GM21528 (cell line): Measurements from ENCODE around the gene THRB.

Experiments used
- ATAC-seq: cut with Tn5 transposase; IDR thresholded peaks from one replicate; pipeline ENCODE4 v1.9.1; 2021; ENCODE audit warnings: mild to moderate bottlenecking, moderate library complexity; ENCODE audit not compliant: unreplicated experiment, low FRiP score

THRB gene

DNA sequence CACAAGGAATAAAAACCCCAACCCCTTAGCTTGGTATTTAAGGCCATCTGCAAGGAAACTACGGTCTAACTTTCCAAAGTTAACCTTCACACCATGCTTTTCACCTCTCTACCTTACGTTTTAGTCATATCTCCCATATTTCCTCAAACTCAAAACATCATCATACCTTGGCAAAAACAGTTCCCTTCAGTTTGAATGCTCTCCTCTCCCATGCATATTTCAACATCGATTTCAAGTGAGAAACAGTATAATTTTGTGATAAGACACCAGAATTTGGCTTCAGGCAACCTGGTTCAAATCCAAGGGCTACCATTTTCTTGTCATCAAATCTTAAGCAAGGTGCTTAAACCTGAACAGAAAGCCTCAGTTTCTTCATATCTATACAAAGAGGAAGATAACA, 108.2 kb downstream of the THRB start:
- ATAC-seq, result no peak

DNA sequence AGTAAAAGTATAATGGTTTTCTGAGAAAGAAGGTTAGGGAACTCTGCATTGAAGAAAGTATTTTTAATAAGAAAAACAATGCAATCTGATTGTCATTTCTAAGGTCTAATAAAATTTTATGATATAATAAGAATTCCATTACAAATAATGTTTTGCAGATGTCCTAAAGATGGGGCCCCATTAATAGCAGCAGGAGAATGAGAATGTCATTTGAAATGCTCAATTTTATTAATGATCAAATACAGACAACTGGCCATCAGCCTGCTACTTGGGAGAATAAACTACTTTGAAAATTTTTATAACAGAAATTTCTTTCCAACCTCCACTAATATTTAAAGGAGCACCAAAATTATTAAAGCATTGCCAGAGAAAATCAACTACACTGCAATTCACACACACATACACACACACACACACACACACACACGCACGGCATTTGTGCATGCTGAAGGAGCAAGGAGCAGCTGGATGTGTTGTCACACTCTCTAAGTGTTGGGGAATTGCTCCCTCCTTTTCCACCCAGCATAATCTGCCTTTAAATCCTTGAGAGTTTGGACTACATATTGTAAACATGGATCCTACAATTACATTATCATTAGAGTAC, 109.5 kb downstream of the THRB start:
- no peak for ATAC-seq

DNA sequence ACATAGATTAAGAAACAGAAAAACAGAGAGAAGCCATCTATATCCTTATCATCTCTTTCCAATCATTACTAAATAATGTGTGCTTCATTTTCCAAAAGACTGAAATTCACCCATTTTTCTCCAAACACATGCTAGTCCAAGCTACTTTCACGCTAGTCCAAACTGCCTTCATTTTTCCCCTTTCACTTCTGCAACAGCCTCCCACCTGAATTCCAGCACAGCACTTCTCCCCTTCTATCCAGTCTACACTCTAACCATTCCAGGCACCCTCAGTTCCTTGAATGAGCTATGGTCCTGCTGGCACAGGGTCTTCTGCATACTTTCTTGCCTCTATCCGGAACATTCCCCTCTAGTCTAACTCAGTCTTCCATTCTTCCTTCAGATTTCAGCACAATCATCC, 112.0 kb downstream of the THRB start:
- no peak for ATAC-seq

DNA sequence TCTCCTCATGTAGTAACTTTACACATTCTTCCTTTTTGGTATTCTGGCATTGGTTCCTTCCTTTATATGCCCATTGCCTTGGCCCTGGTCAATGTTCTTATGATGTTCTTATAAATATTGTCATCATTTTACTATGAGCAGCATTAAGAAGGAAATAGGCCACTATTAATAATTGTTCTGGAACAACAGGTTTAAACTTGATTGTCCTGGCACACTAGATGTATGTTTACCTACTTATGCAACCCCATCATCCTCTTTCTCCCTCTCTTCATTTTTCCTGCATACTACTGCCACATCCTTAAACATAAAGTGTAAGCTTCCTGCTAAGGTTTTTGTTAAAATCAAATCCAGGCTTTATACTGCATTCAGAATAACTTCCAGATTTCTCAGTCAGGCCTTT, 114.7 kb downstream of the THRB start:
- no peak for ATAC-seq

DNA sequence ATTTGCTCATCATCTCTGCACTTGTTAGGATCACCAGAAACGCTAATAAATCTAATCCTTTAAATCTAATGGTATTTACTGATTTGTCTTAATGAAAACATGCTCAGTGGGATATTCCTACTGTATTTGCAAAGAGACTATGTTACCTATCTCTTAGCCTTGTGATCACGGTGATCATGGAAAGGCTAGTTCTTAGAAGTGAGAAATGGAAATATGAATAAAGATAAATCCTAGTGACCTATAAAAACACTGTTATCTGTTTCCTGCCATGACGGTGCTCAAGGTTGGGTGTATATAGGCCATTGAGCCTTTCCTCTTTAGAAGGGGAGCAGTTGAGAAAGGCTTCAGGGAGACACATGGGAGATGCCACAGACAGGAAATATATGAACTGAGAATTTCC, 116.3 kb downstream of the THRB start:
- ATAC-seq, result no peak

DNA sequence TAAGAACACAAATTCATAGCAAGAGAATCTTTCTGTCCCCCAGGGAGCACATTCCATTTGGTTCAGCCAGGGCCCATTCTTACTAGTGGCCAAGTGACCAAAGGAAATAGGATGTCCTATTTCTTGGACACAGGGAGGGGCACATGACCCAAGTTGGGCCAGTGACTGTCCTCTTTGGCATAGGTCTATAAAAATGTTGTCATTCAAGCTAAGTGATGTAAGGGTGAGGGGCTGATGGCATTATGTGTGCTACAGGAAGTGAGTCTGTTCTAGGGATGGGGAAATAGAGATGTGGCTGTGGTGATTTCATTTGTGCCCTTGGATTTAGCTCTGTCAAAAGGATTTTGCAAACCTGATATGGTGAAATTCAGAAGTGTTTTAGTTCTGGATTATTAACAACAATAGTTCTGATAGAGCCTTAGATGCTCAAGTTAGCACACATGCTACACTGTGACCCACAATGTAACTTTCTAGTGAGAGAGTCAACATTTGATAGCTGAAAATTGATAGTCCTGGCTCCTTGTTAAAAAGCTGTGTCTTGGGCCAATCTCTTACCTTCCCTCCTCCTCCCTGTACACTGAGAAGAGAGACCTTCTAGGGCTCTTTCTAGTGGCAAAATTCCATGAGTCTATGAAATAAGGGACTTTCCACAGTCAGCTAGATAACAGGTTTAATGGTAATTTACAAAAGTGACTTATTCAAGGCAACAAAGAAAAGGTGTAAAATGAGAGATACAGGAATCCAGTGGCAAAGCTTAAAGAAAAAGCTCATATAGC, 117.2 kb downstream of the THRB start:
- ATAC-seq, result no peak

DNA sequence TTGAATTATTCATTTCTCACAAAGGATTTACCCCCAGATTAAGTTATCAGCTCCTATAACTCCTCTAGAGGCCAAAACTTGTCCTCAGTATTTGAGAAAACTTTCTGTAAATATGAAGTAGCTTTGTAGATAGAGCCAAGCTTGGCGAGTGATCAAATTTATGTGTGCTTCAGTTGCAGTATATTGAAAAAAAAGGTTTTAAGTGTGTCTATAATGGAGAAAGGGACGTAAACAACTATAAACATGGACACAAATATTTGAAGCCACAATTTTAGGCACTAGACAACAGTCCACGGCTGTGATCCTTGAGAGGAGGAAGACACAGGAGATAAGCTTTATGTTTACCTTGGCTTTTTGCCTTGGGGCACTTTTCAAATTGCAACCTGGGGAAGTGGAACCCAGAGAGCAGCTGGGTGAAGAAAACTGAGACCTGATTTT, 118.7 kb downstream of the THRB start:
- no peak for ATAC-seq

DNA sequence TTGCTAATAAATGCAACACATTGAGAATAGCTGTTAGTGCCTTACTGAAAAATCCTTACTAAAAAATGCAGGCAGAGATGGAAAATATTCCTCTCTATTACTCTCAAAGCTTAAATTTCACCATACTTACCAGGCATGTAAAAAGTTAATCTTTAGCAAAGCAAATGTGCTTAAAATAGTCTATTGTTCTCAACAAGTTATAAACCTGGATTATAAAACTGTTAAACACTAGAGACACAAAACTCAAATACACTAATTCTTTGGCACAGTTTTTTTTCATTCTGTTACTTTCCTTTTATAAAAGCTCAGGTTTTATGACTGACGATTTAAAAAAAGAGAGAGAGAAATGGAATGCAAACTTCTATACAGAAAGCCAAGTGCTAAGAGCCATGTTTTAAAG, 119.8 kb downstream of the THRB start:
- no peak for ATAC-seq

DNA sequence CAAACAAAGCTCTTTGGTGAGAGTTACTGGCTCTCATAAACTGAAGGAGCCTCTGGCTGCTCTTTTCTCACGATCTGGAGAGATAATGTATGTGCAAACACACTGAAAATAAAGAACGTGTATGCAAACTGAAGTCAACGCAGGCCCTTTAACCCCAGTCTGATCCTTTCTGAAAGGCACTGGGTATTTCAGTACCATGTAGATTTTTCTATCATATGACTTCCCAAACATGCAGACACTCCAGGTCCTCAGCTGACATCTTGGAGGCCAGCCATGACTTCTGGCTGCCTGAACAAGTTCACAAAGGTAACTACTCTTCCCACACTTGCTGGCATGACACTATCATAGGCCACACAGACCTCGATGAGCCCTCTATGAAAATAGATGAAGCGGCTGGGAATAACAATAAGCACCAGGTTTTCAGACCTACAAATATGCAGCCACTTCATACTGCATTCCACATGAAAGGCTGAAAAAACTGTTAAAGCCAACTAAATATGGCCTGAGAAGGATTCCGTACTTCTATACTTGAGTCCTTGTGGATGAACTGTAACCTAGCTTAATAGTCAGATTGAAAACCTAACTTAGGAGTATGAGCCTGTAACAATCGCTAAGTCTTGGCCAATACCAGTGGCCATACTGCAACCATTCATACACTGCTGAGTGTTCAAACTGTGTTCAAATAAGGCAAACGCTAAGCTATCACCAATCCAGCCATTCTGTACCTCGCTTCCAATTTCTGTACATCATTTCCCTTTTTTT, 121.3 kb downstream of the THRB start:
- no peak for ATAC-seq

DNA sequence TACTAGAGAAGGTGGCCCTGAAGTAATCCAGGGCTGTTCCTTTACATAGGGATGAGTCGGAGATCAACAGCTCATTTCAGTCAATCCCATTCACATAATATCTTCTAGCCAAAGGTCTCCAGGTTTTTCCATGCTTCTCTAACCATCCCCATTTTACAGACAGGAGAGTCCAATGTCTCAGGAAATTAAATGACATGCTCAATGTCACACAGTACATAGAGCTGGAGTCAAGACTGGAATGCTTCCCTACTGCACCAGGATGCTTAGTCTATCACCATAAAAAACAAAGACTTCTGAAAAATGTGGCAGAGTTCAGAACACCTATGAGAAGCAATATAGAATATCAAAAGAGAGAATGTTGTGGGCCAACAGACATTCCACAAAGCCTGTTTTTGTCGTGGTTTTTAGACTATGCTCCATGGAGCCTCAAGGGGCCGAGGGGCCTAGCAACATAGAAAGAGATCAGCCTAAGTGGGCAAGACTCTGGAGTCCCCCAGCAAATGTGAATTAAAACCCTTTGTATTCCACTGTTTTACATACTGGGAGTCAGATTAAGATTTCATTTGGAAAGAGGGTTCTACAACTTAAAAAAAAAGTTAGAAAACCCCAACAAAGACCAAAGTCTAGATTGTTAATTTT, 122.0 kb downstream of the THRB start:
- ATAC-seq, result no peak

DNA sequence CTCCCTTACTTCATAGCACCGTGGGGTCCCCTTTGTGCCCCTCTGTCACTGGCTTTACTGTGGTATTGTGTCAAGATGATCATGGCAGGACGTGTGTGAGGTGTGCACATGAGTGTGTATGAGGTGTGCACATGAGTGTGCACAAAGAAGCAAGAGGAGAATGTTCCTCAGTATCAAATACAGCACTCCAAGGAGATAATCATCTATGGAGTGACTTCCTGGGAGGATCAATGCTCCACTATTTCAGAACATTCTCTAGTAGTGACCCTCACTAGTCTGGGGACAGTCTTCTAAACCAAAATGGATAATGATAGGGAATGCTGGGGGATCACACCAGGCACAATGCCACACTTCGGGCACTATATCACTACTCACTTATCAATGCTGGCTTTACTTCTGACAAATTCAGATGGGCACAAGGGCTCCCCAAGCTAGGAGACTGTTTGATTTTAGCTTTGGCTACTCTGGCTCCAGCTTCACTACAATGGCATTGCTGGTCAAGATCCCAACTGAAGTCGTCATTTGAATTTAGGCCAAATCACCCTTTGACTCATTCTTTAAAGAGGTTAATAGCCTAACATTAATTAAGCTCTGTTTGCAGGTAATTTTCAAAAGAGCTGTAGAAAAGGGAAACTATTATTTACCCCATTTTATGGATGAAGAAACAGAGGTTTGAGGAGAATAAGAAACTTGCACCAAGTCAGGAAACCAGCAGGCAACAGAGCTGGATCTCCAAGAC, 124.1 kb downstream of the THRB start:
- ATAC-seq, result no peak

DNA sequence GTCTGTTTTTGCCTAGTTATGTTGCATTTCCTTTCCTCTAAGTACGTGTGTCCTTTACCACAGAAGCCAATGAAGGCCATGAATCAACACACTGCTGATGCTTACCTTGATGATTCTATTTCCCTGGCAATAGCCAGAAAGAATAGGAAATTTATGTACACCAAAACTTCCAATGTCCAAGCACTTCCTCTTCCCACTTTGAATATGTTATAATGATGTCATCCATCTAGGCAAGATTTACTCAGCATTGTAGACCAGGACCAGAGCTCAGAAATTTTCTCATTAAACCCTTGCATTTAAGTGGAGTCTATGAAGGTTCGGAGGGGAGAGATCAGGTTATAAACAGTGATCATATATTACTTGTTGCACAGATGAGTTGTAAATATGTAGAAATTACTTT, 126.0 kb downstream of the THRB start:
- no peak for ATAC-seq

DNA sequence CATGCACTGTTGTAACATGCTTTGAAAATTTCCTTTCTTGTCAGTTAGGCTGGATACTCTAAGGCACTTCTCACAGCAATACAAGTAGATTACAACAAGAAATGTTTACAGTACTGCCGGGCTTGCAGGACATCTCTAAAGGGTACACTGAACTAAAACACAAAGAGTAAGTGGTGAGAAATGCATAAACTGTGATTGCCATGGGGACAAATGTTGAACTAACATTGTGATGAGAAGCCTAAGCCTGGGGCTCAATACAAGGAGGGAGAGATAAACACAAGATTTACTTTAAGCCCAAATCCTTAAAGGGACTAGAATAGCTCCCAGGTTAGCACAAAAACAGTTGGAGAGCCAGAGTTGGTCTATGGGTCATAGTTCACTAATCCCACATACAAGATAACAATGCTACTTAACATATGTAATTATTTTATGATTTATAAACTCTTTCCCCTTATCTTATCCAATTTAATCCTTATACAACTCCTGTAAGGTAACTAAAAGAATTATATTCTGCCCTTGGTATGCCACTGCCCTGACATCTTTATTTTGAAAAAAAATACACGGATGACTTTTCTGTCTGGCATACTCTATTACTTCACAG, 126.9 kb downstream of the THRB start:
- ATAC-seq, result no peak

DNA sequence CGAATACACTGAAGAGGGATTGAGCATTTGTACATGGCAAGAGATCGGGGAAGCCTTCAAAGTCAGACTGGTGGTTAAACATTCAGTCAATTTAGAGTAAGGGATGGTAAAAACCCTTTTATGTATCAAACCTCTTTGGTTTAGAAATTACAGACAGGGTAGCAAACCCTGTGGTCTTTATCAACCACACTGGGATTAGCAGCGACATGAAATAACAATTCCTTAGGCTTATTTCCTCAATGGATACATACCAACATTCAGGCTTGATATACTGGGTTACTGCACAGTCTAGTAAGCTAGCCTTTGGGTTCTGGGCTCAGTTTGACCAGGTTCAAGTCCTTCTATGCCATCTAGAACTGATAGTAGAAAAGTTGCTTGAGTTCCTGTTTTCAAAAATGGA, 127.4 kb downstream of the THRB start:
- no peak for ATAC-seq

DNA sequence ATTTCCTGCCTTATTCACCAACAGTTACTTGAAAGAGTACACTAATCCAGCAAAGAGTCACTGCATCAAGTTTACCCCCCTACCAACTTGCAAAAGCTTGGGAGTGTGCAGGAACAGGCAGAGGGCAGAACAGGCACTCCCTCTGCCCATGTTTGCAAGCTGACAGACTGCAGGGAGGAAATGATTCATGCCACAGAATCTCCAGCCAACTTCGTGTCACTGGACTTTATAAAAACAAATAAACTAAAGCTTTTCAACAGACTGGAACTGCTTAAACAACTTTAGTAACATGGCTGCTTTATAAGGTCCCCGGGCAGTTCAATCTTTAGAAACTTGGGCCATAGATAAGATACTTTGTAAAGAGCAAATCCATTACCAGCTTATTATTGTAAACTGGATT, 129.5 kb downstream of the THRB start:
- ATAC-seq, result no peak

DNA sequence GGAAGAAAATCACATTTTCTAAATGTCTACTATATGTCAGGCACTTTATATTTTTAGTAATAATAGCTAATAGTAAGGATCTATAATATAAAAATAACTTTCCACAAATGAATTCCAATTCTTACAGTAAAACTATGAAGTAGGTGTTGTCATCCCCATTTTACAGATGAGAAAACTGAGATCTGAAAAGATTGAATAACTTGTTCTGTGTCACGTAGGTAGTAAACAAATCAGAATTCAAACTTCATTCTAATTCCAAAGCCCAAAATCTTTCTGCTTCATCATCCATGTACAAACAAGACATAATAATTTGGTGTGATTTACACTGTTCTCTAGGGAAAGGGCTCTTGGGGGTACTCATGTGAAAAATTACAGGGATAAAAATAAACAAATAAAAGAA, 130.3 kb downstream of the THRB start:
- no peak for ATAC-seq

DNA sequence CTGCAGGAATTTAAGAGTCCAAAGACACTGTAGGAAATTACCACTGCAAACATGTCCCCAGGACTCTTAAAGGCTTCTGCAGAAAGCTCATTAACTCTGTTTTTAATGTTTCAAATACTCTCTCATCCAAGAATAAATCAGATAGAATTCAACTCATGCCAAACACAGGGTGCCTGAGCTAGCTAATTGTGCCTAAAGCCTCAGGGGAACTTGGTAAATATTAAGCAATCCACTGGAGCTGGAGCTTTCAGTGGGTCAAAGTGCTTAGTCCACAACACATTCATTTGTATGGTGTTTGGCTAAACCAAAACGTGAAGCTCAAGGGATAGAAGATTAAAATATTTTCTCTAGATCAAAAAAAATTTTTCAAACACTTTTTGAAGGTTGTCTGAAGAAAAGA, 131.4 kb downstream of the THRB start:
- ATAC-seq, result no peak

DNA sequence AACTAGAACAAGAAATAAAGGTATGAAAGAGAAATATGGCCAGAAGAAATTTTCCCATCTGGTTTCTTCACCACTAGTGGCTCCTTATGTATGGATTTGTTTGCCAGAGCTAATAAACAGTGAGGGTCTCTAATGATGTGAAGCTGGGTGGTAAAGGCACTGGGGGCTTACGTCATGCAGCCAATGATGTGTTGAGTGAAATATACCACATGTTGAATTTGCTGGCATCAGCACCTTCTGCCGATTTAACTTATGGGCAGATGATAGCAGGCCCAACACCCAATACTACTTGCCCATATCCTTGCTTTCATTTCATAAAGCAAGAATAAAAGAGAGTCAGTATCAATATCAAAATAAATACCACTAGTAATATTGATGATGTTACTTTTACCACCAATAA, 133.0 kb downstream of the THRB start:
- no peak for ATAC-seq

DNA sequence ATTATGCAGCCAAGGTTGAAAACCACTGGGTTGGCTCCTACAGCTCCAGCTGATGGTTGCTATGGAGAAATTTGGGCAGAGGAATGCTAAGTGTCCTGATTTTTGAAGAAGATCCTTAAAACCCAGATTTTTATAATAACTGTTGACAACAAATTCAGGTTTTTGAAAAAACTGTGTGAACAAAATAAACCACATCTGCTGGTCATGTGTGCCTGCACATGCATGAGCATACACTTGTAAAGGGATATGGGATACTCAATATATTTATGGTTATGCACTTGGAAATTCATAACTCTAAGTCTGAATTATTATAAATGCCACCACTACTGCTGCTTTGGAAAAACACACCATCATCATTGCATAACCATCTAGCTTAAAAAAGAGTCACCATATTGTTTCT, 133.7 kb downstream of the THRB start:
- no peak for ATAC-seq
